ENCODE results near the gene CASK.

CASK gene

GRCh38 chrX:41827886-41828285 is 95.5 kb downstream of the CASK start:
- DNase-seq, result no peak

DNA sequence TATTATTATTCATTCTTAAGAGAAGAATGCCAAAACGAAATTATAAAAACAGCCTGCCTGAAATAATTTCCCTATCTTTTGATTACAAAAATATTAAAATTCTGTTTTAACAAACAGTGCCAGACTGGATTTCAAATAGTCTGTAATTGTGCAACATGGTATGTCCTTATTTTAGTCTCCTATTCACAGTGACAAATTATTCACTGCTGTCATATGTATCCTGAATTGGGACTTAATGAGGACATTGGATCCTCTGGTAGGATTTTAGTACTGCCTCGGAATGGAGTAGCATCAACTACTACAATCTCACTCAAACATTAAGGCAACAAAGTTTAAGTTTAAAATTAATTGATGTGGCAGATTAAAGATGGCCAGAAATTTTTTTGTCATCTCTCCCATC is 97.6 kb downstream of the CASK start:
- no peak for DNase-seq

DNA sequence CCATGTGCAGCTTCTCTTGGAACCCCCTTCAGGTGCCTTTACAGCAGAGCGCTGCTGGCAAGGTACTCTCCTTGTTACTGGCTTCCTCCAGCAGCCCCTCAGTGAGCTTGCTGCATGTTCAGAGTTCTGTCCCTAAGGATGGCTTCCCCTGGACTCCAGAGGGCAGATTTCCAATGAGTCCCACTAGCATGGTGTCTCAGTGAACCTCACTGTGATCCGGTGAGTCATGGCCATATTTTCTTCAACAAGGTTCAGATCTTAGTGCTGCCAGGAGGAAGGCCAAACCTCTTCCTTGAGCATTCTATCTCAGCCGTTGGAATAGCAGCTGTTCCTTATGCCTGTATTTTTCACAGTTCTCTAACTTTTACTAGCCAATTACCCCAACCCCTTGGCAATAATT is 98.8 kb downstream of the CASK start:
- DNase-seq, result no peak

- no peak for DNase-seq
Measured at GRCh38 chrX:41823402-41823801, 100.0 kb downstream of the CASK start.

DNA sequence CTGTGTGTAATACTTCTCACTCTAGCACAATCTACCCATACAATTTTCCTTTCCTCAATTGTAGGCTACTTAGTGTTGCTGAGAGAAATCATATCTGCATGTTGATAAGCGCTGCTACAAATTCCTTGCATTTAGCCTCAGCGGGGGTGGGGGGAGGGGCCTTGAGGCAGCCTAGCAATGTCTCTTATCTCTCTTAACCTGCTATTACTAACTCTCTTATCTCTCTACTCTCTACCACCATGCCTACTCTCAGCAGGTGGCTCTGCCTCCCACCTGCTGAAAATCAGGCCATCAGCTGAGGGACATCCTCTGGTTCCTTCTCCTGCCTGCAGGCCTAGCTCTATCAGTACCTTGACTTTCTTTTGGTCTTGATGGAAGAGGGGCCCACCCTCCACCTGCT is 100.5 kb downstream of the CASK start:
- DNase-seq, result no peak

- DNase-seq, result no peak
Measured at GRCh38 chrX:41808047-41808446, 115.3 kb downstream of the CASK start.

- no peak for DNase-seq
Measured at GRCh38 chrX:41802958-41803357, 120.4 kb downstream of the CASK start.

DNA sequence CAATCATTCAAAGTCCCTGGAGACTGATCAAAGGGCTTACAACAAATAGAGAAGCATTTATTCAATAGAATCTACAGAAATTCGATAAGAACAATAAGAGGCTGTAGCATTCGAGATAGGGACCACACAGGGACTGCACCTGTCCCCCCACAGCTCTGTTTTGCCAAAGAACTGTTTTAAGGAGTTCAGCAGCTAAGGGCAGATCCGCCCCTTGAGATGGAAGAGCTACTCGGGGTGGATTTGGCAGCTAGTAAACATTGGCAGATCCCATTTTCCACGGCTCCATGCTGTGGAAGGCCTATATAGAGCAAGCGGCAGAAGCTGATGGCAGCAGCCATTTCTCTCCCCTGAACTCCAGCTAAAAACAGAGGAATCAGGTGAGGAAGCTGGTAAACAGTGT is 123.7 kb downstream of the CASK start:
- DNase-seq, result no peak

DNA sequence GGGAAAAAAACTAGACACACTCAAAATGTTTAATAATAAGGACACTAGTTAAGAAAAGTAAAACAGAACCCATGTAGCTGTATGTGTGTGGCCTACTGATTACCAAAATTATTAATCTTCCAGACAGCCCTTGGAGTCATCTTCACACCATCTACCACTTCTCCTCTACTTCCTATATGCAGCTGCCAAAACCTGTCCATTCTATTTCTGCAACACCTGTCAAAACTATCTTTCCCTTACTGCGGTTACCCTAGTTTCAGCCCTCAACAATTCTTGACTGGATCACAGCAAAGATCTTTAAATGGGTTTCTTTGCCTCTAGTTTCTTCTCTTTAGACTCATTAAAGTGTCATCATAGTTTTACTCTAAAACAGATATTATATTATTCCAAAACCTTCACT is 126.8 kb downstream of the CASK start:
- DNase-seq, result no peak

DNA sequence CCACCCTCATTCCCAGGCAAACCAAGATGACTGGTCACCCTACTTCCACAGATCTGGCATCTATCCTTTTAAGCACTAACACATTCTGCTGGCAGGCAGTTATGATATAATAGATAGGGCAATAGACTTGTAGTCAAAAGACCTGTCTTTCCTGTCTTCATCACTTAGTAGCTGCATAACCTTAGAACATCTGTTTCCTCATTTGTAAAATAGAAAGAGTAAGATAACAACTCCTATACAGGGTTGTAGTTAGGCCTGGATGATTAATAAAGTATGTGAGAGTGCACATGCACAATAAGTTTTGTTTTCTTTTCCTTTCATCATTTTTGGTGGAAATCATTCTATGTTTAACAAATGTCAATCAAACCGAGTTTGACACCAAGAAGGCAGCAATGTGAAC is 127.3 kb downstream of the CASK start:
- DNase-seq, result no peak

- DNase-seq, result no peak
Measured at GRCh38 chrX:41789374-41789773, 134.0 kb downstream of the CASK start.

DNA sequence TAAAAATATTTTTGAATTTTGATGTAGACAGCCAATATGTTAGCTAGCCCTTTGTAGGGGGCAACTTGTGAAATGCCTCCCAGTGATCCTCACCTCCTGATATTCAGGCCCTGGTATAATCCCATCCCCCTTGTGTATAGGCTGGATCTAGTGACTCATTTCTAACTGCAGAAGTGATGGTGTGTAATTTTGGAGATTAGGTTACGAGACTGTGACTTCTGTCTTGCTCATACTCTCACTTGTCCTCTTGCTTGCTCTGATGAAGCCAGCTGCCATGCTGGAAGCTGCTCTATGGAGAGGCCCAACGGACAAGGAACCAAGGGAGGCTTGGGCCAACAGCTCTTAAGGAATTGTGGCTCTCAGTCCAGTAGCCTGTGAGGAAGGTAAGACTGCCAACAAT is 137.7 kb downstream of the CASK start:
- DNase-seq, result no peak

- DNase-seq, result no peak
Measured at GRCh38 chrX:41781500-41781899, 141.9 kb downstream of the CASK start.

DNA sequence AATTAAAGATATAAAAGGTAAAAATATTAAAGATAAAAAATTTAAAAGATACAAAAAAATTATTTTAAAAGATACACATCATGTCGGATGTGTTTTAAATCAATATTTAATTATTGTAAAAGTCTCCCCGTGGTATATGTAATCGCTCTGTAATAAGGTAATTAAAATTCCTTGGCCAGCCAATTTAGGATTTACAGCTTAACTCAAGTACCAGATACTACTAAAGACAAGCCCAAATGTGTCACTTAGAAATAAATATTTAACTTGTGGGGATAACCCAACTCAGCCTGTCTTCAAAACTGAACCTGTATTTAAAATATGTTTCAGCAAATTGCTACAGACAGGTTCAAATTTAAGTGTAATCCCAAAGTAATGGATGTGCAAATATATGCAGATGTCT is 143.4 kb downstream of the CASK start:
- DNase-seq, result no peak

GRCh38 chrX:41779030-41779564 is 144.3 kb downstream of the CASK start:
- no peak for DNase-seq

DNA sequence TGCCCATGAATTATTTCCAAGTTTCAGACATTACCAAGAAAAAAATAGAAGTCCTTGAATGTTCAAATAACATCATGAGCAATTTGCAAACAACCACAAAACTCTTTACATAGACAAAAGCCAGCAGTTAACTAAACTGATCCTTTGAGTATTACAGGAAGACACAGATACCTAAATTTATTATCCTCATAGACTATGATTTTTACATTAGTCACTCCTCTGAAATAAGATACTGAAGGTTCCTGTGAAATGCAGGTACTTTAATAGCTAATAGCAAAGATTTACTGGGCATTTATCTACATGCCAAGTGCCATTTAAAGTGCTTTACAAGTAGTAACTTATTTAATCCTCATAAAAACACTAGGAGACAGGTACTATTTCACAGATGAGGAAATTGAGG is 161.7 kb downstream of the CASK start:
- DNase-seq, result no peak

- DNase-seq, result no peak
Measured at GRCh38 chrX:41761169-41761568, 162.2 kb downstream of the CASK start.

GRCh38 chrX:41759817-41760216 is 163.5 kb downstream of the CASK start:
- DNase-seq, result no peak

- DNase-seq, result no peak
Measured at GRCh38 chrX:41758401-41758800, 165.0 kb downstream of the CASK start.

- no peak for DNase-seq
Measured at GRCh38 chrX:41750716-41751115, 172.6 kb downstream of the CASK start.

- no peak for DNase-seq
Measured at GRCh38 chrX:41739871-41740270, 183.5 kb downstream of the CASK start.

DNA sequence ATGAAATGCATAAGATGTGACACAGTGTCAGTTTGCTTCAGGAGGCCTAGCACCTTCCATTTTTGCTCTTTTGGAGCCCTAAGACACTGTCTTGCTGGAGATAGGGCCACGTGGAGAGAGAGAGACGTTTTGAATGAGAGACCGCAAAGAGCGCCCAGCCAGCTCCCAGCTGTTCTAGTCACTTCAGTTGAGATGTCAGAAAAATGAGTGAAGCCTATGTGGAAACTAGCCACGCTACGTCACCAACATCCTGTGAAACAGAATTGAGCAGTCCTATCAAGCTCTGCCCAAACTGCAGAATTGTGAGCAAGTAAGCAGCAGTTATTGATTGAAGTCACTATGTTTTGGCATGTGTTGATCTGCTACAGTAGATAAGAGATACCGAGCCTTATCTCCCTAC is 186.3 kb downstream of the CASK start:
- DNase-seq, result no peak

DNA sequence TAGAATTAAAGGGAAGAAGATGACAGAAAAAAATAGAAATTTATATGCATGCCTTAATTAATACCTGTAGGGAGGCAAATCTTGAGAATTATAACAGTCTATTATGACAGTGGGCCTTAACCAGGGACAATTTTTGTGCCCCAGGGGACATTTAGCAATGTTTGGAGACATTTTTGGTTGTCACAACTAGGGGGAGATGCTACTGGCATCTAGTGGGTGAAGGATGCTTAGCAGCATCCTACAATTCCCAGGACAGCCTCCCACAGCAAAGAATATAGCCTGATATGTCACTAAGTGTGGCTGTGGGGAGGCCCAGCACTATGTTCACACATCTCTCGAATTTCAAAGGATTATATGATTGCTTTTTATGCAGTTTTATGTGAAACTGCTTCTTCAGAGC is 188.8 kb downstream of the CASK start:
- no peak for DNase-seq

GRCh38 chrX:41733939-41734338 is 189.4 kb downstream of the CASK start:
- DNase-seq, result no peak

DNA sequence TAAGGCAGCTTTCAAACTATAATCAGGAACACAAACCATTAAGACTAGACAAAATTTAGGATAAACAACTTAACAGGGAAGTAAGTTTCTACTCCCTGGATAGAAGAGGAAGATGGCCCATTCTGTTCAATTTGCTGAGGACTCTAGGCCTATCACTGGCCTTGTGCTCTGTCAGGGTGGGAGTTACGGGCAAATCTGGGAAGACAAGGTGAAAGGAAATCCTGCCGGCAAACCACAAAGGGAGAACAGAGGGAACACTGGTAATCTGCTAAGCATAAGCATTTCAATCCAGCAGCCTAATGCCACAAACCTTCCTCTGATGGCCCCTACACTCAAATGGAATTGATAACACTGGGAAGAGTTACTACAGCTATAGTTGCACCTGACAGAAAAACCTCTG is 191.1 kb downstream of the CASK start:
- no peak for DNase-seq

DNA sequence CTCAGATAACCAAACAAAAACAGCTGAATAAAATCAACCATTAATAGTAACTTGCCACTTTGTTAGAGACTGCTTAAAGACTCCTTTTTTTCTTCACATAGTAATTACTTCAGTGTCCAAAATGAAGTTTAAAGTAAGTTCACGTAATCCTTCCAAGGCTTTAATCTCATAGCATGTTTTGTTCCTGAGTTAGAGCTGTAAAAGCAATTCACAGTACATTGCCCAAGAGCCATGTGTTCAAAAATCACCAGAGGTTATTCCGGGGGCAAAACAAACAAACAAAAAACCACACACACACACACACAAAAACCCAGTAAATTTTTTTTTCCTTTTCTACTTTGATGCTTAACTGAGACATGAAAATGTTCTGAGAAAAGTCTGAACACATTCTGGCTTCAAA is 193.3 kb downstream of the CASK start:
- no peak for DNase-seq

Measured in 8988T (cell line).